ENCODE results near the gene FUCA1. TPM values are rescaled to one million over a fixed set of nuclear protein-coding genes. Genes with fewer than 3 reads are reported as not detected.
"Not testable (repeated sequence)": the region's sequence is repeated elsewhere in the genome, so short reads cannot be mapped to it uniquely, and the experiment has no call there.

The FUCA1 gene
- total RNA-seq, 1 experiment from 2014 or later, result 3.9 TPM

GRCh38 chr1:23904748-23905357, 36.8 kb upstream of the FUCA1 start:
- no peak overlapping the region for H3K27ac ChIP-seq
- H3K4me1 ChIP-seq (replicated peaks), result no peaks in the 10 kb centered on the region
- H3K4me3 ChIP-seq, result no peak overlapping the region

GRCh38 chr1:23903754-23904153, 35.7 kb upstream of the FUCA1 start:
- peaks cover 32% of the 10 kb centered on the region for H3K27me3 ChIP-seq (replicated peaks)
- H3K36me3 ChIP-seq, result no peaks in the 10 kb centered on the region
- no peak overlapping the region for H3K27ac ChIP-seq
- no peaks in the 10 kb centered on the region for H3K9me3 ChIP-seq (replicated peaks)
- no peaks in the 10 kb centered on the region for H3K4me1 ChIP-seq (replicated peaks)
- no peak for DNase-seq (ENCODE audit: low read depth in 1 of 2, low spot score in 2 of 2)
- no peak overlapping the region for H3K4me3 ChIP-seq

More at GRCh38 chr1:23904748-23905357, 36.8 kb upstream of the FUCA1 start:
- no peak for DNase-seq (ENCODE audit: low read depth in 1 of 2, low spot score in 2 of 2)
- Histone ChIP-seq H3K27me3 (replicated peaks) (peaks cover 32% of the 10 kb centered on the region), H3K9me3 (replicated peaks) (no peaks in the 10 kb centered on the region), H3K36me3 (no peaks in the 10 kb centered on the region)

GRCh38 chr1:23902321-23903278, 34.5 kb upstream of the FUCA1 start:
- peaks cover 31% of the 10 kb centered on the region for H3K27me3 ChIP-seq (replicated peaks)
- H3K4me3 ChIP-seq, result no peak overlapping the region
- no peaks in the 10 kb centered on the region for H3K36me3 ChIP-seq
- H3K4me1 ChIP-seq (replicated peaks), result no peaks in the 10 kb centered on the region
- H3K9me3 ChIP-seq (replicated peaks), result no peaks in the 10 kb centered on the region
- H3K27ac ChIP-seq, result no peak overlapping the region
- no peak for DNase-seq (ENCODE audit: low read depth in 1 of 2, low spot score in 2 of 2)

GRCh38 chr1:23900017-23900416, 31.9 kb upstream of the FUCA1 start:
- H3K27me3 ChIP-seq (replicated peaks), result peaks cover 29% of the 10 kb centered on the region
- H3K36me3 ChIP-seq; H3K4me1 ChIP-seq (replicated peaks); DNase-seq (ENCODE audit: low read depth in 1 of 2, low spot score in 2 of 2); H3K9me3 ChIP-seq (replicated peaks); H3K27ac ChIP-seq; H3K4me3 ChIP-seq: not testable (repeated sequence)

GRCh38 chr1:23899070-23899469, 31.0 kb upstream of the FUCA1 start:
- Histone ChIP-seq H3K4me3 (no peak overlapping the region), H3K9me3 (replicated peaks) (no peaks in the 10 kb centered on the region), H3K27me3 (replicated peaks) (peaks cover 22% of the 10 kb centered on the region), H3K4me1 (replicated peaks) (no peaks in the 10 kb centered on the region), H3K36me3 (no peaks in the 10 kb centered on the region), H3K27ac (no peak overlapping the region)
- DNase-seq (ENCODE audit: low read depth in 1 of 2, low spot score in 2 of 2), result no peak

- H3K4me3 ChIP-seq, result no peak overlapping the region
- no peak overlapping the region for H3K27ac ChIP-seq
- H3K9me3 ChIP-seq (replicated peaks), result no peaks in the 10 kb centered on the region
- H3K4me1 ChIP-seq (replicated peaks), result no peaks in the 10 kb centered on the region
- no peaks in the 10 kb centered on the region for H3K36me3 ChIP-seq
- H3K27me3 ChIP-seq (replicated peaks), result peaks cover 6% of the 10 kb centered on the region; the same call in 1 of the 2 replicates
- no peak for DNase-seq (ENCODE audit: low read depth in 1 of 2, low spot score in 2 of 2)
These were observed 29.0 kb upstream of the FUCA1 start for GRCh38 chr1:23897083-23897482.

- Histone ChIP-seq H3K27ac (no peak overlapping the region), H3K4me3 (no peak overlapping the region), H3K36me3 (no peaks in the 10 kb centered on the region), H3K9me3 (replicated peaks) (no peaks in the 10 kb centered on the region), H3K4me1 (replicated peaks) (no peaks in the 10 kb centered on the region), H3K27me3 (replicated peaks) (peaks cover 6% of the 10 kb centered on the region; the same call in 1 of the 2 replicates)
- no peak for DNase-seq (ENCODE audit: low read depth in 1 of 2, low spot score in 2 of 2)
These were observed 28.4 kb upstream of the FUCA1 start for GRCh38 chr1:23896491-23896890.

- H3K4me3 ChIP-seq, result no peak overlapping the region
- no peaks in the 10 kb centered on the region for H3K36me3 ChIP-seq
- no peak for DNase-seq (ENCODE audit: low read depth in 1 of 2, low spot score in 2 of 2)
- H3K27me3 ChIP-seq (replicated peaks), result peaks cover 5% of the 10 kb centered on the region; the same call in 1 of the 2 replicates
- H3K9me3 ChIP-seq (replicated peaks), result no peaks in the 10 kb centered on the region
- no peaks in the 10 kb centered on the region for H3K4me1 ChIP-seq (replicated peaks)
- H3K27ac ChIP-seq, result no peak overlapping the region
These were observed 27.9 kb upstream of the FUCA1 start for GRCh38 chr1:23895993-23896392.

GRCh38 chr1:23895082-23895481, 27.0 kb upstream of the FUCA1 start:
- H3K4me1 ChIP-seq (replicated peaks), result no peaks in the 10 kb centered on the region
- H3K4me3 ChIP-seq, result no peak overlapping the region
- H3K27me3 ChIP-seq (replicated peaks), result no peaks in the 10 kb centered on the region
- H3K27ac ChIP-seq, result no peak overlapping the region
- DNase-seq (ENCODE audit: low read depth in 1 of 2, low spot score in 2 of 2), result no peak
- H3K36me3 ChIP-seq, result no peaks in the 10 kb centered on the region
- no peaks in the 10 kb centered on the region for H3K9me3 ChIP-seq (replicated peaks)

- Histone ChIP-seq H3K4me3 (no peak overlapping the region), H3K27ac (no peak overlapping the region), H3K4me1 (replicated peaks) (no peaks in the 10 kb centered on the region)
These were observed 21.0 kb upstream of the FUCA1 start for GRCh38 chr1:23889074-23889473.

GRCh38 chr1:23885222-23885621, 17.1 kb upstream of the FUCA1 start:
- DNase-seq (ENCODE audit: low read depth in 1 of 2, low spot score in 2 of 2), result no peak

More at GRCh38 chr1:23889074-23889473, 21.0 kb upstream of the FUCA1 start:
- H3K9me3 ChIP-seq (replicated peaks), result no peaks in the 10 kb centered on the region
- no peaks in the 10 kb centered on the region; the same call in 1 of the 2 replicates for H3K27me3 ChIP-seq (replicated peaks)
- H3K36me3 ChIP-seq, result no peaks in the 10 kb centered on the region
- DNase-seq (ENCODE audit: low read depth in 1 of 2, low spot score in 2 of 2), result no peak

GRCh38 chr1:23882746-23883145, 14.7 kb upstream of the FUCA1 start:
- H3K36me3 ChIP-seq, result no peaks in the 10 kb centered on the region
- H3K27me3 ChIP-seq (replicated peaks), result no peaks in the 10 kb centered on the region; the same call in 1 of the 2 replicates
- H3K4me1 ChIP-seq (replicated peaks), result no peaks in the 10 kb centered on the region
- no peak overlapping the region for H3K4me3 ChIP-seq
- H3K9me3 ChIP-seq (replicated peaks), result peaks cover 17% of the 10 kb centered on the region
- no peak overlapping the region for H3K27ac ChIP-seq
- DNase-seq (ENCODE audit: low read depth in 1 of 2, low spot score in 2 of 2), result no peak

More at GRCh38 chr1:23885222-23885621, 17.1 kb upstream of the FUCA1 start:
- no peak overlapping the region for H3K4me3 ChIP-seq
- no peaks in the 10 kb centered on the region for H3K4me1 ChIP-seq (replicated peaks)
- H3K36me3 ChIP-seq, result no peaks in the 10 kb centered on the region
- no peaks in the 10 kb centered on the region for H3K9me3 ChIP-seq (replicated peaks)
- no peak overlapping the region for H3K27ac ChIP-seq
- H3K27me3 ChIP-seq (replicated peaks), result no peaks in the 10 kb centered on the region; the same call in 1 of the 2 replicates

GRCh38 chr1:23879809-23880208, 11.7 kb upstream of the FUCA1 start:
- Histone ChIP-seq H3K9me3 (replicated peaks) (peaks cover 20% of the 10 kb centered on the region), H3K27ac (no peak overlapping the region), H3K27me3 (replicated peaks) (no peaks in the 10 kb centered on the region), H3K4me3 (no peak overlapping the region), H3K4me1 (replicated peaks) (no peaks in the 10 kb centered on the region), H3K36me3 (no peaks in the 10 kb centered on the region)
- DNase-seq (ENCODE audit: low read depth in 1 of 2, low spot score in 2 of 2), result no peak

- no peak overlapping the region for H3K4me3 ChIP-seq
- H3K27ac ChIP-seq, result no peak overlapping the region
- peaks cover 20% of the 10 kb centered on the region for H3K9me3 ChIP-seq (replicated peaks)
- H3K4me1 ChIP-seq (replicated peaks), result no peaks in the 10 kb centered on the region
- H3K36me3 ChIP-seq, result no peaks in the 10 kb centered on the region
- H3K27me3 ChIP-seq (replicated peaks), result no peaks in the 10 kb centered on the region
- DNase-seq (ENCODE audit: low read depth in 1 of 2, low spot score in 2 of 2), result no peak
These were observed 10.6 kb upstream of the FUCA1 start for GRCh38 chr1:23878668-23879067.

Measured in SJSA1 (cell line).